Measurements from ENCODE around the gene PC. TPM values are rescaled to one million over a fixed set of nuclear protein-coding genes. Genes with fewer than 3 reads are reported as not detected.

The PC gene
- total RNA-seq, 2 experiments from 2014 or later, result 5.6 to 6.5 TPM

- H3K36me3 Mint-ChIP-seq (ENCODE audit: low read depth), result peaks cover 27% of the 10 kb centered on the region
- CTCF ChIA-PET, result interaction anchor here (1.2 to 3.1 kb wide), 2 partner anchors 7 to 149 kb away, joined by 3 to 18 read pairs; no protein-coding TSS in a partner anchor
These were observed 113.6 kb downstream of the PC start for GRCh38 chr11:66844496-66845142.

GRCh38 chr11:66843776-66844495, 114.2 kb downstream of the PC start:
- DNase-seq (no peak), ATAC-seq (no peak)
- H3K27ac Mint-ChIP-seq, result peak overlapping the region; percentile 92
- POLR2A ChIA-PET, result interaction anchor here (0.6 to 5.4 kb wide), 15 partner anchors 8 to 248 kb away, joined by 3 to 66 read pairs (median 3); partner anchors contain the start of genes RBM14 and RBM4B
- H3K4me3 Mint-ChIP-seq, result peak overlapping the region; percentile 93
- peaks cover 31% of the 10 kb centered on the region for H3K36me3 Mint-ChIP-seq (ENCODE audit: low read depth)
- CTCF ChIA-PET, result interaction anchor here (0.7 to 3.1 kb wide), 5 partner anchors 8 to 178 kb away, joined by 3 to 18 read pairs (median 3); partner anchors contain the start of gene RBM4B
- H3K27me3 Mint-ChIP-seq, result no peaks in the 10 kb centered on the region
- intact Hi-C loops (cut with micrococcal nuclease), result no loop called here
- TF ChIP-seq CTCF (IDR thresholded peaks at IDR 0.05), result no peak
- H3K4me1 Mint-ChIP-seq (ENCODE audit: low read depth), result peaks cover 48% of the 10 kb centered on the region
- no peaks in the 10 kb centered on the region for H3K9me3 Mint-ChIP-seq

More at GRCh38 chr11:66844496-66845142, 113.6 kb downstream of the PC start:
- H3K27me3 Mint-ChIP-seq, result no peaks in the 10 kb centered on the region
- H3K27ac Mint-ChIP-seq, result peak overlapping the region; percentile 92
- intact Hi-C loops (cut with micrococcal nuclease), result no loop called here
- DNase-seq (no peak), ATAC-seq (no peak)
- peaks cover 41% of the 10 kb centered on the region for H3K4me1 Mint-ChIP-seq (ENCODE audit: low read depth)
- POLR2A ChIA-PET, result interaction anchor here (0.8 to 5.4 kb wide), 8 partner anchors 9 to 249 kb away, joined by 3 to 66 read pairs (median 3); partner anchors contain the start of gene RBM14
- no peak for TF ChIP-seq CTCF (IDR thresholded peaks at IDR 0.05)
- peak overlapping the region; percentile 93 for H3K4me3 Mint-ChIP-seq
- no peaks in the 10 kb centered on the region for H3K9me3 Mint-ChIP-seq

GRCh38 chr11:66842896-66843775, 115.0 kb downstream of the PC start, which contains the start of gene RCE1:
Gene RCE1, plus strand, starts transcription at chr11:66843441. Its CDS starts 15 bp downstream, at chr11:66843456.
- CTCF ChIA-PET, result interaction anchor here (0.6 to 3.1 kb wide), 9 partner anchors 9 to 251 kb away, joined by 3 to 18 read pairs (median 4); partner anchors contain the start of gene RBM4B
- Mint-ChIP-seq H3K27me3 (no peaks in the 10 kb centered on the region), H3K4me3 (peak within 1 kb of the TSS; percentile 93), H3K27ac (peak within 1 kb of the TSS; percentile 93), H3K9me3 (no peaks in the 10 kb centered on the region), H3K4me1 (ENCODE audit: low read depth) (peaks cover 49% of the 10 kb centered on the region), H3K36me3 (ENCODE audit: low read depth) (peaks cover 32% of the 10 kb centered on the region)
- ATAC-seq, result peak; percentile 93
- intact Hi-C loops (cut with micrococcal nuclease), result no loop called here
- POLR2A ChIA-PET, result interaction anchor here (0.7 to 5.4 kb wide), 16 partner anchors 8 to 248 kb away, joined by 3 to 66 read pairs (median 4); partner anchors contain the start of genes RBM14 and RBM4B
- no peak for TF ChIP-seq CTCF (IDR thresholded peaks at IDR 0.05)
- peak; percentile 91 for DNase-seq

GRCh38 chr11:66842501-66842895, 115.7 kb downstream of the PC start:
- H3K36me3 Mint-ChIP-seq (ENCODE audit: low read depth), result peaks cover 32% of the 10 kb centered on the region
- no peaks in the 10 kb centered on the region for H3K9me3 Mint-ChIP-seq
- intact Hi-C loops (cut with micrococcal nuclease), result no loop called here
- ChIA-PET POLR2A (interaction anchor here (0.6 to 5.4 kb wide), 12 partner anchors 9 to 328 kb away, joined by 3 to 66 read pairs (median 4); no protein-coding TSS in a partner anchor), CTCF (interaction anchor here (0.6 to 3.1 kb wide), 8 partner anchors 8 to 251 kb away, joined by 3 to 18 read pairs (median 4); partner anchors contain the start of gene RBM4B)
- no peak for TF ChIP-seq CTCF (IDR thresholded peaks at IDR 0.05)
- peak overlapping the region; percentile 93 for H3K27ac Mint-ChIP-seq
- DNase-seq (no peak), ATAC-seq (no peak)
- peak overlapping the region; percentile 93 for H3K4me3 Mint-ChIP-seq
- H3K4me1 Mint-ChIP-seq (ENCODE audit: low read depth), result peaks cover 49% of the 10 kb centered on the region
- H3K27me3 Mint-ChIP-seq, result no peaks in the 10 kb centered on the region
